HCT116 (cell line): ENCODE measurements around the gene ING3. TPM values are rescaled to one million over a fixed set of nuclear protein-coding genes. Genes with fewer than 3 reads are reported as not detected.

Experiments used
- ATAC-seq: fragments of 200-7000 bp; cut with Tn5 transposase; 2 replicates; pipeline ENCODE4 v1.9.1; 2020; ENCODE audit warnings: mild to moderate bottlenecking, moderate library complexity
- BruUV-seq: library from RNA; stranded (reverse); fragments of 400-500 nt; replicated peaks from 2 replicates; lab custom pipeline; 2021; lab: Mats Ljungman, UMichigan
- CTCF ChIA-PET: fragments of 300-600 bp; sonication (Branson Sonifier 250); formaldehyde crosslinking; loops from one replicate; lab custom pipeline; 2021; ENCODE audit warnings: antibody characterized with exemption; lab: Charles Lee
- POLR2A ChIA-PET: fragments of 300-600, 350-600 bp; sonication (Branson Sonifier 250); formaldehyde crosslinking; loops from one replicate; lab custom pipeline; 2021; ENCODE audit warnings: antibody characterized with exemption; lab: Charles Lee
- RAD21 ChIA-PET, 2 experiments: fragments of 300-600 bp; sonication (Branson Sonifier 250); formaldehyde crosslinking; loops; one replicate each; lab custom pipeline; 2023; ENCODE audit warnings: low total read pairs in 2 of 2; ENCODE audit not compliant: uncharacterized antibody in 2 of 2, unreplicated experiment in 2 of 2, low non-redundant PET in 1 of 2; lab: Charles Lee
- DNase-seq: peaks from one replicate; pipeline ENCODE4 v3.0.0-alpha.2; 2010; ENCODE audit warnings: low read depth, low spot score
- H2AFZ ChIP-seq: fragments of 200-600 bp; shearing (Covaris generic), sonication (generic); 2 replicates; pipeline ENCODE4 v1.6.1; 2017; ENCODE audit warnings: low read depth, mixed run types, mixed read lengths, antibody characterized with exemption, low read length; ENCODE audit not compliant: poor library complexity, severe bottlenecking
- H3K27ac ChIP-seq: 2 replicates; pipeline ENCODE4 v1.5.1; 2012; ENCODE audit warnings: low read depth, low read length
- H3K27me3 ChIP-seq: fragments of 200-600 bp; sonication (generic); 2 replicates; pipeline ENCODE4 v1.6.1; 2016; ENCODE audit warnings: mixed run types, low read length, mixed read lengths; ENCODE audit not compliant: insufficient read depth
- H3K36me3 ChIP-seq, 2 experiments: fragments of 200-500 bp in 1 of 2; fragments of 200-600 bp in 1 of 2; sonication (Bioruptor generic) in 1 of 2; sonication (generic) in 1 of 2; 2 replicates each; pipeline versions ENCODE4 v1.5.1 to v1.6.1; 2014 to 2016; ENCODE audit warnings: low read length in 2 of 2, inconsistent platforms in 1 of 2, mixed read lengths in 1 of 2, mixed run types in 1 of 2; ENCODE audit not compliant: insufficient read depth in 2 of 2, control insufficient read depth in 1 of 2
- H3K4me1 ChIP-seq, 2 experiments: fragments of 200-600 bp in 1 of 2; sonication (generic) in 1 of 2; 2 replicates each; pipeline versions ENCODE4 v1.5.1 to v1.6.1; 2012 to 2017; ENCODE audit warnings: low read length in 2 of 2, inconsistent platforms in 1 of 2, mild to moderate bottlenecking in 1 of 2, mixed read lengths in 1 of 2, mixed run types in 1 of 2, moderate library complexity in 1 of 2; ENCODE audit not compliant: insufficient read depth in 2 of 2, control insufficient read depth in 1 of 2
- H3K4me2 ChIP-seq: fragments of 200-600 bp; sonication (generic); 2 replicates; pipeline ENCODE4 v1.6.1; 2017; ENCODE audit warnings: mixed run types, low read length, mixed read lengths
- H3K4me3 ChIP-seq, 2 experiments: fragments of 200-600 bp in 1 of 2; sonication (generic) in 1 of 2; replicated peaks in 1 of 2; 2 replicates each; pipeline ENCODE4 v1.5.1; 2011 to 2016; ENCODE audit warnings: low read length in 2 of 2, control low read depth in 1 of 2, low read depth in 1 of 2, mild to moderate bottlenecking in 1 of 2, mixed read lengths in 1 of 2, mixed run types in 1 of 2
- H3K79me2 ChIP-seq: fragments of 200-600 bp; sonication (generic); 2 replicates; pipeline ENCODE4 v1.6.1; 2017; ENCODE audit warnings: mild to moderate bottlenecking, mixed run types, low read length, moderate library complexity, mixed read lengths; ENCODE audit not compliant: insufficient read depth
- H3K9ac ChIP-seq: fragments of 200-600 bp; sonication (generic); 2 replicates; pipeline ENCODE4 v1.6.1; 2016; ENCODE audit warnings: low read length, mixed read lengths
- H3K9me2 ChIP-seq: fragments of 200-600 bp; sonication (generic), shearing (Covaris generic); 2 replicates; pipeline ENCODE4 v1.6.1; 2017; ENCODE audit warnings: mixed run types, mild to moderate bottlenecking, moderate library complexity; ENCODE audit not compliant: insufficient read depth
- H3K9me3 ChIP-seq, 2 experiments: fragments of 200-500 bp in 1 of 2; fragments of 200-600 bp in 1 of 2; sonication (Bioruptor generic) in 1 of 2; sonication (generic) in 1 of 2; 2 replicates each; pipeline ENCODE4 v1.6.1; 2014 to 2017; ENCODE audit warnings: low read length in 2 of 2, mixed read lengths in 2 of 2, inconsistent platforms in 1 of 2, low read depth in 1 of 2, mild to moderate bottlenecking in 1 of 2, mixed run types in 1 of 2, moderate library complexity in 1 of 2; ENCODE audit not compliant: control insufficient read depth in 1 of 2, insufficient read depth in 1 of 2
- H4K20me1 ChIP-seq: fragments of 200-600 bp; sonication (generic), shearing (Covaris generic); 2 replicates; pipeline ENCODE4 v1.6.1; 2017; ENCODE audit warnings: mixed run types, mild to moderate bottlenecking, moderate library complexity; ENCODE audit not compliant: insufficient read depth
- ELF1 ChIP-seq: IDR thresholded peaks from 2 replicates; pipeline ENCODE4 v1.6.1; 2012; ENCODE audit warnings: low read depth, borderline replicate concordance
- EZH2phosphoT487 ChIP-seq: fragments of 200-600 bp; IDR thresholded peaks from 2 replicates; pipeline ENCODE4 v1.6.1; 2018; ENCODE audit warnings: antibody characterized with exemption, borderline replicate concordance
- FOSL1 ChIP-seq: IDR thresholded peaks from 2 replicates; pipeline ENCODE4 v1.6.1; 2012; ENCODE audit warnings: low read depth
- POLR2AphosphoS5 ChIP-seq: IDR thresholded peaks from 2 replicates; pipeline ENCODE4 v1.6.1; 2011; ENCODE audit warnings: mild to moderate bottlenecking, low read depth, low read length, moderate library complexity
- SIN3A ChIP-seq: IDR thresholded peaks from 2 replicates; pipeline ENCODE4 v1.6.1; 2012; ENCODE audit warnings: low read depth
- SP1 ChIP-seq: IDR thresholded peaks from 2 replicates; pipeline ENCODE4 v1.6.1; 2012; ENCODE audit warnings: low read depth
- YY1 ChIP-seq: IDR thresholded peaks from 2 replicates; pipeline ENCODE4 v1.6.1; 2011; ENCODE audit warnings: low read length, low read depth, moderate library complexity, mild to moderate bottlenecking; ENCODE audit not compliant: insufficient replicate concordance; ENCODE audit errors: extremely low read depth
- ZNF274 ChIP-seq: fragments of 200-500 bp; sonication (Bioruptor generic); IDR thresholded peaks from 2 replicates; pipeline ENCODE4 v1.6.1; 2014; ENCODE audit warnings: mild to moderate bottlenecking, low read depth, low read length, inconsistent platforms
- intact Hi-C: fragments of 100-400 bp; cut with micrococcal nuclease; formaldehyde crosslinking; loops from 2 replicates; pipeline ENCODE4 v1.10.0; 2022
- total RNA-seq: library from RNA; stranded (reverse); gene quantifications from one replicate; pipeline ENCODE4 v1.2.1, GENCODE V29; 2021; ENCODE audit not compliant: unreplicated experiment
- TF ChIP-seq, protein P1 (sequence below): IDR thresholded peaks from 2 replicates; pipeline ENCODE4 v1.6.1; 2011; ENCODE audit warnings: mild to moderate bottlenecking, low read length, moderate library complexity; ENCODE audit not compliant: insufficient replicate concordance; ENCODE audit errors: extremely low read depth
- TF ChIP-seq, protein P2 (sequence below): IDR thresholded peaks from 2 replicates; pipeline ENCODE4 v1.6.1; 2012

Gene ING3
- total RNA-seq, 1 experiment from 2014 or later, result 16.2 TPM

DNA sequence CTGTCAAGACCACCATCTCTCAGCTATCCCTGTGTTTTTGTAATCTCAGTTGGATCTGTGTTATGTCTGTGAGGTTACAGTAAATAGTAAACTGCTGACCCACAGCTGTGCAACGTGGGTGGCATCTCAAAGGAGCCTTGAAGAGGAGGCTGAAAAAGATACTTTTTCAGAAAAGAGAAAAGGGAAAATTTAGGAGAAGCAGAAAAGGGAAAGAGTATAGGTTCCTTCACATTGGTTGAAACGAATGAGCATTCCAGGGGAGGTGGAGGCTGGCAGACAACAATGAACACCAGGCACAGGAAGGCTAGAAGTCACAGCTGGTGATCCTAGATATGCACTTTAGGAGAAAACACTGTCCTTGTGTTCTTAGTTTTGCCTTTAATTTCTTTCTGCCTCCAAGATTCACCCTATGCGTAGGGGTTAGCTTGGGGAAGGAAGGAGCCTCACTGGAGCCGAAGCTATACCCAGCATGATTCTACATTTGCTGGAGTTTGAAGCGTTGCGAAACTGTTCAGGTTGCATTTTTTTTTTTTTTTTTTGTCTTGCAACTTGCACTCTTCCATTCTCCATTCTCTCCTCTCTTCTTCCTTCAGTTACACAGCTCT, 56.2 kb downstream of the ING3 start:
- no peak overlapping the region for H3K4me2 ChIP-seq
- RAD21 ChIA-PET, result no interaction called here

DNA sequence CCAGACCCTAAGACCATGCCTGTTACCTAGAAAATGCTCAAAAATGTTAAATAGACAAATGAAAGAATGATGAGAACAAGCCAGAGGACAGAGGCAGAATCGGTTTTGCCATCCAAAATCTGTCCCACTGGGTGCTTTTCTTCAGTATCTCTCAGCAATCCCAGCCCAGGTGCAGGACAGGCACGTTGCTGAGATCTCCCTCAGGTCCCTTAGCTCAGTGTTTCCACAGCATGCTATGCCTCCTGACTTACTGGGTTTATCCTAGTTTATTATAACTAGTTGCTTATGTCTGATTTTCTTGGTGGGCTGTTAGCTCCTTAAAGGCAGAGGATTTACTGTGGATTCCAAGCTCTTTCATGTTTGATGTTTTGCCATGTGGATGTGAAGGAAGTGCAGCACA, 58.2 kb downstream of the ING3 start:
- BruUV-seq, result no TSS peak
- ChIA-PET CTCF (no interaction called here), POLR2A (interaction anchor here (0.7 kb wide), 1 partner anchor 19 kb away, joined by 4 read pairs; no protein-coding TSS in a partner anchor), RAD21 (no interaction called here)
- Histone ChIP-seq H3K79me2 (no peaks in the 10 kb centered on the region), H3K4me2 (no peak overlapping the region), H3K9me2 (no peaks in the 10 kb centered on the region), H2AFZ (no peak overlapping the region), H3K27ac (no peak overlapping the region), H3K9ac (no peak overlapping the region), H3K4me3 (no peak overlapping the region), H4K20me1 (no peaks in the 10 kb centered on the region), H3K9me3 (no peaks in the 10 kb centered on the region), H3K36me3 (no peaks in the 10 kb centered on the region), H3K27me3 (no peaks in the 10 kb centered on the region), H3K4me1 (no peaks in the 10 kb centered on the region)
- ATAC-seq (no peak), DNase-seq (no peak)
- intact Hi-C loops, result no loop called here
- TF ChIP-seq, protein P1, sequence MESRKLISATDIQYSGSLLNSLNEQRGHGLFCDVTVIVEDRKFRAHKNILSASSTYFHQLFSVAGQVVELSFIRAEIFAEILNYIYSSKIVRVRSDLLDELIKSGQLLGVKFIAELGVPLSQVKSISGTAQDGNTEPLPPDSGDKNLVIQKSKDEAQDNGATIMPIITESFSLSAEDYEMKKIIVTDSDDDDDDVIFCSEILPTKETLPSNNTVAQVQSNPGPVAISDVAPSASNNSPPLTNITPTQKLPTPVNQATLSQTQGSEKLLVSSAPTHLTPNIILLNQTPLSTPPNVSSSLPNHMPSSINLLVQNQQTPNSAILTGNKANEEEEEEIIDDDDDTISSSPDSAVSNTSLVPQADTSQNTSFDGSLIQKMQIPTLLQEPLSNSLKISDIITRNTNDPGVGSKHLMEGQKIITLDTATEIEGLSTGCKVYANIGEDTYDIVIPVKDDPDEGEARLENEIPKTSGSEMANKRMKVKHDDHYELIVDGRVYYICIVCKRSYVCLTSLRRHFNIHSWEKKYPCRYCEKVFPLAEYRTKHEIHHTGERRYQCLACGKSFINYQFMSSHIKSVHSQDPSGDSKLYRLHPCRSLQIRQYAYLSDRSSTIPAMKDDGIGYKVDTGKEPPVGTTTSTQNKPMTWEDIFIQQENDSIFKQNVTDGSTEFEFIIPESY, result no peak
- TF ChIP-seq ZNF274 (no peak), EZH2phosphoT487 (no peak), YY1 (no peak), SIN3A (no peak), POLR2AphosphoS5 (no peak), ELF1 (no peak)
- TF ChIP-seq, protein P2, sequence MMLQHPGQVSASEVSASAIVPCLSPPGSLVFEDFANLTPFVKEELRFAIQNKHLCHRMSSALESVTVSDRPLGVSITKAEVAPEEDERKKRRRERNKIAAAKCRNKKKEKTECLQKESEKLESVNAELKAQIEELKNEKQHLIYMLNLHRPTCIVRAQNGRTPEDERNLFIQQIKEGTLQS, result no peak

More for the DNA sequence above, 56.2 kb downstream of the ING3 start:
- DNase-seq (no peak), ATAC-seq (no peak)
- H3K4me3 ChIP-seq, result no peak overlapping the region
- no peaks in the 10 kb centered on the region for H3K9me2 ChIP-seq
- TF ChIP-seq SP1, result no peak
- no peak for TF ChIP-seq FOSL1
- TF ChIP-seq, protein P1, result no peak
- H3K27ac ChIP-seq, result no peak overlapping the region
- H3K9me3 ChIP-seq, result no peaks in the 10 kb centered on the region
- no TSS peak for BruUV-seq
- ChIA-PET POLR2A (no interaction called here), CTCF (no interaction called here)
- no peaks in the 10 kb centered on the region for H3K79me2 ChIP-seq
- H4K20me1 ChIP-seq, result no peaks in the 10 kb centered on the region
- no peak overlapping the region for H2AFZ ChIP-seq
- H3K4me1 ChIP-seq, result no peaks in the 10 kb centered on the region
- H3K36me3 ChIP-seq, result no peaks in the 10 kb centered on the region
- H3K9ac ChIP-seq, result no peak overlapping the region
- intact Hi-C loops, result no loop called here
- no peaks in the 10 kb centered on the region for H3K27me3 ChIP-seq
